ENCODE measurements around the gene FANCD2. TPM values are rescaled to one million over a fixed set of nuclear protein-coding genes. Genes with fewer than 3 reads are reported as not detected.
"Not testable (repeated sequence)": the region's sequence is repeated elsewhere in the genome, so short reads cannot be mapped to it uniquely, and the experiment has no call there.

FANCD2 gene
- total RNA-seq, 2 donors from 2014 or later, result 6.9 to 31.1 TPM

- Histone ChIP-seq H3K4me3 (no peak overlapping the region), H3K36me3 (no peaks in the 10 kb centered on the region), H3K27ac (no peak overlapping the region), H3K9me3 (no peaks in the 10 kb centered on the region), H3K9ac (ENCODE audit: low read depth in 2 of 2, low read length in 2 of 2) (no peak overlapping the region), H3K4me1 (no peaks in the 10 kb centered on the region), H3K27me3 (no peaks in the 10 kb centered on the region)
- DNase-seq, result no peak
- no peak for TF ChIP-seq CTCF (IDR thresholded peaks at IDR 0.05)
- intact Hi-C loops (cut with DNase I), result no loop called here
Observed at GRCh38 chr3:10074666-10075065, 48.4 kb downstream of the FANCD2 start.

- Histone ChIP-seq H3K9ac (ENCODE audit: low read depth in 2 of 2, low read length in 2 of 2) (no peak overlapping the region), H3K9me3 (no peaks in the 10 kb centered on the region), H3K4me3 (no peak overlapping the region), H3K4me1 (no peaks in the 10 kb centered on the region), H3K27ac (no peak overlapping the region), H3K36me3 (no peaks in the 10 kb centered on the region), H3K27me3 (no peaks in the 10 kb centered on the region)
- no peak for TF ChIP-seq CTCF (IDR thresholded peaks at IDR 0.05)
- intact Hi-C loops (cut with DNase I), result no loop called here
- DNase-seq, result no peak
Observed at GRCh38 chr3:10081871-10082270, 55.6 kb downstream of the FANCD2 start.

GRCh38 chr3:10085738-10086137 lies 59.5 kb downstream of the FANCD2 start:
- no peak overlapping the region for H3K27ac ChIP-seq
- intact Hi-C loops (cut with DNase I), result no loop called here

GRCh38 chr3:10088256-10088655 lies 62.0 kb downstream of the FANCD2 start:
- Histone ChIP-seq H3K27ac (no peak overlapping the region), H3K36me3 (no peaks in the 10 kb centered on the region), H3K27me3 (no peaks in the 10 kb centered on the region), H3K4me1 (no peaks in the 10 kb centered on the region), H3K4me3 (no peak overlapping the region), H3K9me3 (no peaks in the 10 kb centered on the region), H3K9ac (ENCODE audit: low read depth in 2 of 2, low read length in 2 of 2) (no peak overlapping the region)
- intact Hi-C loops (cut with DNase I), result no loop called here
- TF ChIP-seq CTCF (IDR thresholded peaks at IDR 0.05), result no peak
- DNase-seq, result no peak

More at GRCh38 chr3:10085738-10086137, 59.5 kb downstream of the FANCD2 start:
- no peaks in the 10 kb centered on the region for H3K4me1 ChIP-seq
- no peaks in the 10 kb centered on the region for H3K27me3 ChIP-seq
- H3K36me3 ChIP-seq, result no peaks in the 10 kb centered on the region
- no peak for DNase-seq
- no peak overlapping the region for H3K4me3 ChIP-seq
- no peaks in the 10 kb centered on the region for H3K9me3 ChIP-seq
- no peak overlapping the region for H3K9ac ChIP-seq (ENCODE audit: low read depth in 2 of 2, low read length in 2 of 2)
- no peak for TF ChIP-seq CTCF (IDR thresholded peaks at IDR 0.05)

- no peaks in the 10 kb centered on the region for H3K36me3 ChIP-seq
- no peak overlapping the region for H3K27ac ChIP-seq
- peak; percentile 22 for DNase-seq
- intact Hi-C loops (cut with DNase I), result no loop called here
- no peaks in the 10 kb centered on the region for H3K27me3 ChIP-seq
- H3K4me1 ChIP-seq, result no peaks in the 10 kb centered on the region
- H3K9me3 ChIP-seq, result no peaks in the 10 kb centered on the region
- TF ChIP-seq CTCF (IDR thresholded peaks at IDR 0.05), result no peak
- no peak overlapping the region for H3K9ac ChIP-seq (ENCODE audit: low read depth in 2 of 2, low read length in 2 of 2)
- no peak overlapping the region for H3K4me3 ChIP-seq
Observed at GRCh38 chr3:10090179-10090578, 63.9 kb downstream of the FANCD2 start.

- H3K9me3 ChIP-seq; H3K4me1 ChIP-seq; H3K9ac ChIP-seq (ENCODE audit: low read depth in 2 of 2, low read length in 2 of 2); H3K27ac ChIP-seq; H3K36me3 ChIP-seq; DNase-seq; intact Hi-C loops (cut with DNase I); H3K27me3 ChIP-seq; H3K4me3 ChIP-seq: not testable (repeated sequence)
Observed at GRCh38 chr3:10090774-10091173, 64.5 kb downstream of the FANCD2 start.

GRCh38 chr3:10091387-10091786 lies 65.2 kb downstream of the FANCD2 start:
- H3K4me3 ChIP-seq; H3K36me3 ChIP-seq; DNase-seq; H3K27me3 ChIP-seq; H3K27ac ChIP-seq; H3K4me1 ChIP-seq; intact Hi-C loops (cut with DNase I); H3K9me3 ChIP-seq; H3K9ac ChIP-seq (ENCODE audit: low read depth in 2 of 2, low read length in 2 of 2): not testable (repeated sequence)
